ENCODE measurements around the gene TGM1. TPM values are rescaled to one million over a fixed set of nuclear protein-coding genes. Genes with fewer than 3 reads are reported as not detected.

The TGM1 gene
- total RNA-seq (2022; extraction: Qiagen RNA extraction) = 0.93 to 1.8 TPM (median 1.1 TPM) in 5 replicates

GRCh38 chr14:24262821-24263733 is at the start of gene TGM1:
TSS of gene TGM1 (minus strand) at chr14:24263177. CDS start at chr14:24262352, 825 bp downstream.

GRCh38 chr14:24310646-24311604 is 47.9 kb upstream of the TGM1 start, which contains the start of gene LTB4R:
TSS of gene LTB4R (plus strand) at chr14:24311502. CDS start at chr14:24315652, 4,150 bp downstream.

GRCh38 chr14:24309538-24310264 is 46.7 kb upstream of the TGM1 start, which contains the start of gene LTB4R2:
TSS of gene LTB4R2 (plus strand) at chr14:24310140. CDS start at chr14:24310665, 525 bp downstream.

GRCh38 chr14:24307575-24308341 is 44.8 kb upstream of the TGM1 start, which contains the start of gene CIDEB:
TSS of gene CIDEB (minus strand) at chr14:24307977. CDS start at chr14:24307858, 119 bp downstream.

GRCh38 chr14:24299255-24300191 is 36.5 kb upstream of the TGM1 start, which contains the start of the genes DHRS1 and NOP9:
TSS of gene DHRS1 (minus strand) at chr14:24299780. CDS start at chr14:24299106, 674 bp downstream.
TSS of gene NOP9 (plus strand) at chr14:24299850. CDS start at chr14:24299955, 105 bp downstream.

GRCh38 chr14:24271134-24271833 is 8.3 kb upstream of the TGM1 start, which contains the start of gene RABGGTA:
TSS of gene RABGGTA (minus strand) at chr14:24271597. CDS start at chr14:24271115, 482 bp downstream.

GRCh38 chr14:24232645-24233537 is 30.1 kb downstream of the TGM1 start, which contains the start of gene GMPR2:
TSS of gene GMPR2 (plus strand) at chr14:24232929. CDS start at chr14:24233254, 325 bp downstream.

GRCh38 chr14:24232121-24232644 is 30.8 kb downstream of the TGM1 start, which contains the start of gene NEDD8:
TSS of gene NEDD8 (minus strand) at chr14:24232367. CDS start at chr14:24232267, 100 bp downstream.

GRCh38 chr14:24215495-24216344 is 47.3 kb downstream of the TGM1 start, which contains the start of gene MDP1:
TSS of gene MDP1 (minus strand) at chr14:24216066. CDS start at chr14:24215955, 111 bp downstream.

GRCh38 chr14:24212924-24213865 is 49.8 kb downstream of the TGM1 start, which contains the start of gene CHMP4A:
TSS of gene CHMP4A (minus strand) at chr14:24213488. CDS start at chr14:24213439, 49 bp downstream.

Other genes starting within 250 kb of the TGM1 start
- 0.48 to 0.59 TPM (median 0.49 TPM) in 5 replicates for gene CARMIL3, start 211.2 kb downstream of the TGM1 start, total RNA-seq (2022; extraction: Qiagen RNA extraction)
- 0.05 to 0.12 TPM (median 0.06 TPM) in 4 of 5 replicates, not detected in the other for gene CPNE6, start 191.6 kb downstream of the TGM1 start, total RNA-seq (2022; extraction: Qiagen RNA extraction)
- gene PCK2, start 168.9 kb downstream of the TGM1 start, total RNA-seq (2022; extraction: Qiagen RNA extraction) = 17.2 to 22.3 TPM (median 20.2 TPM) in 5 replicates
- gene DCAF11, start 148.4 kb downstream of the TGM1 start, total RNA-seq (2022; extraction: Qiagen RNA extraction) = 20.3 to 26.4 TPM (median 20.7 TPM) in 5 replicates
- 0.74 to 1.1 TPM (median 0.98 TPM) in 5 replicates for gene NRL, start 148.2 kb downstream of the TGM1 start, total RNA-seq (2022; extraction: Qiagen RNA extraction)
- gene FITM1, start 132.5 kb downstream of the TGM1 start, total RNA-seq (2022; extraction: Qiagen RNA extraction) = 0.10 to 0.13 TPM in 2 of 5 replicates, not detected in the others
- 158 to 182 TPM (median 161 TPM) in 5 replicates for gene PSME1, start 127.0 kb downstream of the TGM1 start, total RNA-seq (2022; extraction: Qiagen RNA extraction)
- 46.5 to 62.7 TPM (median 58.0 TPM) in 5 replicates for gene EMC9, start 121.6 kb downstream of the TGM1 start, total RNA-seq (2022; extraction: Qiagen RNA extraction)
- gene PSME2, start 116.6 kb downstream of the TGM1 start, total RNA-seq (2022; extraction: Qiagen RNA extraction) = 150 to 197 TPM (median 159 TPM) in 5 replicates
- gene RNF31, start 115.7 kb downstream of the TGM1 start, total RNA-seq (2022; extraction: Qiagen RNA extraction) = 20.3 to 33.7 TPM (median 32.3 TPM) in 5 replicates
- gene IRF9, start 101.9 kb downstream of the TGM1 start, total RNA-seq (2022; extraction: Qiagen RNA extraction) = 15.6 to 20.2 TPM (median 16.5 TPM) in 5 replicates
- gene REC8, start 91.1 kb downstream of the TGM1 start, total RNA-seq (2022; extraction: Qiagen RNA extraction) = 2.7 to 5.3 TPM (median 3.3 TPM) in 5 replicates
- gene IPO4, start 74.4 kb downstream of the TGM1 start, total RNA-seq (2022; extraction: Qiagen RNA extraction) = 75.4 to 87.1 TPM (median 80.0 TPM) in 5 replicates
- 60.6 to 69.9 TPM (median 64.6 TPM) in 5 replicates for gene TM9SF1, start 67.7 kb downstream of the TGM1 start, total RNA-seq (2022; extraction: Qiagen RNA extraction)
- gene TSSK4, start 57.5 kb downstream of the TGM1 start, total RNA-seq (2022; extraction: Qiagen RNA extraction) = not detected in 5 replicates
- 78.2 to 100.0 TPM (median 79.3 TPM) in 5 replicates for gene CHMP4A, start 49.7 kb downstream of the TGM1 start, total RNA-seq (2022; extraction: Qiagen RNA extraction)
- 28.9 to 33.7 TPM (median 31.1 TPM) in 5 replicates for gene MDP1, start 47.1 kb downstream of the TGM1 start, total RNA-seq (2022; extraction: Qiagen RNA extraction)
- gene NEDD8, start 30.8 kb downstream of the TGM1 start, total RNA-seq (2022; extraction: Qiagen RNA extraction) = 433 to 471 TPM (median 446 TPM) in 5 replicates
- 53.0 to 66.2 TPM (median 54.3 TPM) in 5 replicates for gene GMPR2, start 30.2 kb downstream of the TGM1 start, total RNA-seq (2022; extraction: Qiagen RNA extraction)
- 33.4 to 37.5 TPM (median 36.9 TPM) in 5 replicates for gene TINF2, start 20.6 kb downstream of the TGM1 start, total RNA-seq (2022; extraction: Qiagen RNA extraction)
- gene RABGGTA, start 8.4 kb upstream of the TGM1 start, total RNA-seq (2022; extraction: Qiagen RNA extraction) = 15.8 to 17.3 TPM (median 16.6 TPM) in 5 replicates
- 9.9 to 12.1 TPM (median 12.0 TPM) in 5 replicates for gene DHRS1, start 36.6 kb upstream of the TGM1 start, total RNA-seq (2022; extraction: Qiagen RNA extraction)
- 13.4 to 16.4 TPM (median 14.4 TPM) in 5 replicates for gene NOP9, start 36.7 kb upstream of the TGM1 start, total RNA-seq (2022; extraction: Qiagen RNA extraction)
- gene CIDEB, start 44.8 kb upstream of the TGM1 start, total RNA-seq (2022; extraction: Qiagen RNA extraction) = 0.12 to 0.26 TPM (median 0.23 TPM) in 5 replicates
- 2.4 to 5.1 TPM (median 4.0 TPM) in 5 replicates for gene LTB4R2, start 47.0 kb upstream of the TGM1 start, total RNA-seq (2022; extraction: Qiagen RNA extraction)
- gene LTB4R, start 48.3 kb upstream of the TGM1 start, total RNA-seq (2022; extraction: Qiagen RNA extraction) = 3.1 to 6.1 TPM (median 5.2 TPM) in 5 replicates
- gene ADCY4, start 71.9 kb upstream of the TGM1 start, total RNA-seq (2022; extraction: Qiagen RNA extraction) = not detected in 5 replicates
- gene RIPK3, start 76.8 kb upstream of the TGM1 start, total RNA-seq (2022; extraction: Qiagen RNA extraction) = not detected in 5 replicates
- gene NFATC4, start 105.0 kb upstream of the TGM1 start, total RNA-seq (2022; extraction: Qiagen RNA extraction) = 0.05 to 0.31 TPM (median 0.07 TPM) in 5 replicates
- 0.31 to 0.44 TPM (median 0.41 TPM) in 5 replicates for gene NYNRIN, start 135.8 kb upstream of the TGM1 start, total RNA-seq (2022; extraction: Qiagen RNA extraction)
- gene CBLN3, start 166.5 kb upstream of the TGM1 start, total RNA-seq (2022; extraction: Qiagen RNA extraction) = 1.0 to 1.7 TPM (median 1.3 TPM) in 5 replicates
- 22.8 to 28.3 TPM (median 24.8 TPM) in 5 replicates for gene KHNYN, start 166.8 kb upstream of the TGM1 start, total RNA-seq (2022; extraction: Qiagen RNA extraction)
- 40.2 to 54.8 TPM (median 51.8 TPM) in 5 replicates for gene SDR39U1, start 179.6 kb upstream of the TGM1 start, total RNA-seq (2022; extraction: Qiagen RNA extraction)
- gene CMA1, start 245.1 kb upstream of the TGM1 start, total RNA-seq (2022; extraction: Qiagen RNA extraction) = not detected in 5 replicates